Tibial nerve (tissue), 3 donors: Measurements from ENCODE around the gene BID.

Experiments used
- CTCF ChIP-seq, 5 experiments: fragments of 200-600 bp in 3 of 5; fragments of 450-650 bp in 2 of 5; sonication (generic) in 3 of 5; IDR thresholded peaks; one replicate each; pipeline ENCODE4 v1.5.1; 2016 to 2019; ENCODE audit warnings: antibody characterized with exemption in 5 of 5, mild to moderate bottlenecking in 3 of 5, moderate library complexity in 2 of 5
- POLR2A ChIP-seq, 2 donors: fragments of 450-650 bp; IDR thresholded peaks; one replicate each; pipeline ENCODE4 v1.6.1; 2017; ENCODE audit warnings: antibody characterized with exemption in 2 of 2, mild to moderate bottlenecking in 2 of 2, moderate library complexity in 2 of 2

- TF ChIP-seq CTCF (IDR thresholded peaks at IDR 0.05) (no peak), POLR2A (IDR thresholded peaks at IDR 0.05) (no peak)
Measured at GRCh38 chr22:17791196-17791595, 16.9 kb upstream of the BID start.
